KMS-11 (cell line): ENCODE data around the gene CXCL14.

Source experiments
- H2AFZ ChIP-seq: fragments of 200-600 bp; sonication (generic); 2 replicates; pipeline ENCODE4 v1.6.1; 2016; ENCODE audit warnings: antibody characterized with exemption, mixed run types, low read depth
- H3K27ac ChIP-seq: fragments of 200-600 bp; sonication (generic); 2 replicates; pipeline ENCODE4 v1.6.1; 2016; ENCODE audit warnings: mild to moderate bottlenecking, mixed run types
- H3K27me3 ChIP-seq: fragments of 200-600 bp; sonication (generic); 2 replicates; pipeline ENCODE4 v1.6.1; 2017; ENCODE audit warnings: mild to moderate bottlenecking, low read depth, mixed run types, moderate library complexity; ENCODE audit not compliant: insufficient read depth
- H3K36me3 ChIP-seq: fragments of 200-600 bp; sonication (generic); 2 replicates; pipeline ENCODE4 v1.6.1; 2017; ENCODE audit warnings: mild to moderate bottlenecking, mixed run types; ENCODE audit not compliant: insufficient read depth
- H3K4me1 ChIP-seq: fragments of 200-600 bp; sonication (generic); 2 replicates; pipeline ENCODE4 v1.6.1; 2016; ENCODE audit warnings: mild to moderate bottlenecking, low read depth, mixed run types; ENCODE audit not compliant: poor library complexity, severe bottlenecking
- H3K4me2 ChIP-seq: fragments of 200-600 bp; sonication (generic); 2 replicates; pipeline ENCODE4 v1.7.0; 2016; ENCODE audit warnings: mild to moderate bottlenecking, mixed run types
- H3K4me3 ChIP-seq: fragments of 200-600 bp; sonication (generic); IDR thresholded peaks from 2 replicates; pipeline ENCODE4 v1.6.1; 2017; ENCODE audit warnings: low read depth, low read length, mixed read lengths; ENCODE audit not compliant: insufficient read depth
- H3K79me2 ChIP-seq: fragments of 200-600 bp; sonication (generic); 2 replicates; pipeline ENCODE4 v1.6.1; 2016; ENCODE audit warnings: low read depth, mixed run types; ENCODE audit not compliant: insufficient read depth
- H3K9ac ChIP-seq: fragments of 200-600 bp; sonication (generic); 2 replicates; pipeline ENCODE4 v1.6.1; 2016; ENCODE audit warnings: mild to moderate bottlenecking, mixed run types
- H4K20me1 ChIP-seq: fragments of 200-600 bp; sonication (generic); 2 replicates; pipeline ENCODE4 v1.6.1; 2016; ENCODE audit warnings: mild to moderate bottlenecking, mixed run types; ENCODE audit not compliant: insufficient read depth
- CTCF ChIP-seq: fragments of 200-600 bp; sonication (generic); conservative IDR thresholded peaks from 2 replicates; pipeline ENCODE4 v1.6.1; 2017; ENCODE audit warnings: low read depth, mild to moderate bottlenecking, antibody characterized with exemption, low read length, moderate library complexity, mixed read lengths

CXCL14 gene

DNA sequence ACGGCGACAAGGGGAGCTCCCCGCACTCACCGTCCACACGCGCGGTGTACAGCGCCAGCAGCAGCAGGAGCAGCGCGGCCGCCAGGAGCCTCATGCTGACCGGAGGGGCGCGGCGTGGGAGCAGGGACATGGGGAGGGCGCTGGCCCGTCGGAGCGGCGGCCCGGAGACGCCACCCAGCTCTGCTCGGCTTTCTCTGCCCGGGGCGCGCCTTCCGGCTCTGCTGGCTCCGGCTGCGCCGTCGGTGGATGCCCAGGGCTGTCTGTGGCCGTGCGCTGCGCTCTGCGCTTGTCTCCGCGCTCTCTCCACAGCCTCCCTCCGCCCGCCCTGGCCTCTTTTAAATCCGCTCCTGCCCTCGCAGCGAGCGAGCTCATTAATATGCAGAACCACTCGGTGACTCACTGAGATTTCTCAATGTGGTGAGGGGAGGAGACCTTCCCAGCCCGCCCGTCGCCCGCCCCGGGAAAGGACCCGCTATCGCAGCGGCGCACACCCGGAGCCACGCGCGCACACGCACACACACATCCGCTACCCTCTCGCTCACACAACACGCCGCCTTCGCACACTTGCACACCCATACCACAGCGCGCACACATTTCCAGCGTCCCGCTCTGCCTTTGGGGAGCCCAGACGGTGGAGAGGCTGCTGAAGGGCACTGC, at the start of gene CXCL14:
Gene CXCL14, minus strand, starts transcription at position 307 of the 657 bp plus-strand sequence. Its CDS starts 213 bp downstream, at position 94.
- H3K79me2 ChIP-seq, result no peaks in the 10 kb centered on the region
- H2AFZ ChIP-seq, result no peak within 1 kb of the TSS
- no peak within 1 kb of the TSS for H3K9ac ChIP-seq
- no peak for TF ChIP-seq CTCF
- peaks cover 7% of the 10 kb centered on the region for H3K4me1 ChIP-seq
- no peaks in the 10 kb centered on the region for H3K27me3 ChIP-seq
- H3K36me3 ChIP-seq, result no peaks in the 10 kb centered on the region
- no peak within 1 kb of the TSS for H3K4me3 ChIP-seq
- no peaks in the 10 kb centered on the region for H4K20me1 ChIP-seq
- H3K4me2 ChIP-seq, result no peak within 1 kb of the TSS
- H3K27ac ChIP-seq, result no peak within 1 kb of the TSS

- Histone ChIP-seq H3K79me2 (no peaks in the 10 kb centered on the region), H3K9ac (no peak overlapping the region), H3K27me3 (no peaks in the 10 kb centered on the region), H4K20me1 (no peaks in the 10 kb centered on the region), H3K36me3 (no peaks in the 10 kb centered on the region), H2AFZ (no peak overlapping the region), H3K4me2 (no peak overlapping the region), H3K27ac (no peak overlapping the region), H3K4me3 (no peak overlapping the region), H3K4me1 (no peaks in the 10 kb centered on the region)
- no peak for TF ChIP-seq CTCF
These were observed 47.8 kb upstream of the CXCL14 start for GRCh38 chr5:135626636-135627035.

DNA sequence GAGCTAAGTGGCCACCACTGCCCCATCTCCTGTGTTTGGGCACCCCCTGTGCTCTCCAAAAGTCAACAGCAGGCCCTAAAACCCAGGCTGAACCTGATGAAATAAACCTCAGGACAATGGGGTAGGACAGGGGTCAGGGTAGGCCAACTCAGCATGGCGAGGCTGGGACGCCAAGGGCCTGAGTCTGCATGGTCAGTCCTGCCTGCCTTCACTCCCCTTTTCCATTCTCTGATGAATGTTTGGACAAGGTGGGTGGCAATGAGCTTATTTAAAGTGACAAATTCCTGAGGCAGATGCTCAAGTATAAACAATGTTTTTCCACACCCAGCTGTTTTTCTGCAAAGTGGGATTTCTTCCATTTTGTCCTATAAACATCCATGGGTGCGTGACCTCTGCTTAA, 47.2 kb upstream of the CXCL14 start:
- Histone ChIP-seq H3K79me2 (no peaks in the 10 kb centered on the region), H3K4me3 (no peak overlapping the region), H3K27me3 (no peaks in the 10 kb centered on the region), H3K4me1 (no peaks in the 10 kb centered on the region), H3K4me2 (no peak overlapping the region), H3K36me3 (no peaks in the 10 kb centered on the region), H4K20me1 (no peaks in the 10 kb centered on the region), H2AFZ (no peak overlapping the region), H3K27ac (no peak overlapping the region), H3K9ac (no peak overlapping the region)
- TF ChIP-seq CTCF, result no peak

GRCh38 chr5:135625486-135625885, 46.7 kb upstream of the CXCL14 start:
- no peak overlapping the region for H3K4me3 ChIP-seq
- no peak overlapping the region for H2AFZ ChIP-seq
- H3K27me3 ChIP-seq, result no peaks in the 10 kb centered on the region
- H3K36me3 ChIP-seq, result no peaks in the 10 kb centered on the region
- H3K4me1 ChIP-seq, result no peaks in the 10 kb centered on the region
- no peak for TF ChIP-seq CTCF
- H4K20me1 ChIP-seq, result no peaks in the 10 kb centered on the region
- H3K27ac ChIP-seq, result no peak overlapping the region
- no peaks in the 10 kb centered on the region for H3K79me2 ChIP-seq
- H3K4me2 ChIP-seq, result no peak overlapping the region
- H3K9ac ChIP-seq, result no peak overlapping the region
